Cardiac muscle cell (in vitro differentiated cells and primary cell): ENCODE data around the gene SLA2. TPM values are rescaled to one million over a fixed set of nuclear protein-coding genes. Genes with fewer than 3 reads are reported as not detected.

Experiments
- DNase-seq, 2 donors: peaks; one replicate each; pipeline versions ENCODE4 v3.0.0 to v3.0.0-alpha.2; 2010 to 2017; ENCODE audit warnings: low read depth in 1 of 2, low spot score in 1 of 2
- H3K27ac ChIP-seq: fragments of 200-600 bp; sonication (generic); 2 replicates; pipeline ENCODE4 v1.5.1; 2016
- H3K27me3 ChIP-seq: fragments of 200-600 bp; sonication (generic); 2 replicates; pipeline ENCODE4 v1.6.0; 2016; ENCODE audit warnings: control low read depth
- H3K36me3 ChIP-seq: fragments of 200-600 bp; sonication (generic); 2 replicates; pipeline ENCODE4 v1.5.1; 2016; ENCODE audit warnings: control low read depth
- H3K4me1 ChIP-seq: fragments of 200-600 bp; sonication (generic); 2 replicates; pipeline ENCODE4 v1.8.1; 2017; ENCODE audit warnings: low read depth, mild to moderate bottlenecking, mixed run types
- H3K4me3 ChIP-seq: fragments of 200-600 bp; sonication (generic); 2 replicates; pipeline ENCODE4 v1.5.1; 2016; ENCODE audit warnings: mild to moderate bottlenecking
- H3K9me3 ChIP-seq: fragments of 200-600 bp; sonication (generic); 2 replicates; pipeline ENCODE4 v1.5.1; 2017; ENCODE audit warnings: low read depth, mild to moderate bottlenecking, control low read depth
- CTCF ChIP-seq: IDR thresholded peaks from 2 replicates; pipeline ENCODE4 v1.5.1; 2012; ENCODE audit warnings: low read depth, mild to moderate bottlenecking, low read length
- polyA plus RNA-seq: library from polyadenylated mRNA; unstranded; fragments of >200 nt; fragmentation: Nextera tagmentation; extraction: Ambion mirVana; gene quantifications from 2 replicates; pipeline ENCODE4 v1.2.1, GENCODE V29; 2016
- total RNA-seq: library from RNA; depleted of rRNA; stranded (reverse); fragments of >200 nt; gene quantifications from 2 replicates; pipeline ENCODE4 v1.2.3, GENCODE V29; 2016

SLA2 gene
- total and polyA plus RNA-seq, 2 experiments from 2014 or later, result 0.21 TPM; not detected in 1

GRCh38 chr20:36599912-36600345 lies 46.1 kb downstream of the SLA2 start:
- Histone ChIP-seq H3K9me3 (no peaks in the 10 kb centered on the region), H3K4me1 (peaks cover 19% of the 10 kb centered on the region), H3K36me3 (no peaks in the 10 kb centered on the region), H3K27ac (no peak overlapping the region), H3K27me3 (no peaks in the 10 kb centered on the region), H3K4me3 (no peak overlapping the region)
- TF ChIP-seq CTCF, result no peak
- no peak for DNase-seq

- Histone ChIP-seq H3K27me3 (no peaks in the 10 kb centered on the region), H3K9me3 (no peaks in the 10 kb centered on the region), H3K36me3 (peaks cover 9% of the 10 kb centered on the region), H3K4me3 (no peak overlapping the region), H3K4me1 (peaks cover 9% of the 10 kb centered on the region), H3K27ac (no peak overlapping the region)
- no peak for DNase-seq
- TF ChIP-seq CTCF, result no peak
These were observed 52.6 kb downstream of the SLA2 start for GRCh38 chr20:36593347-36593929.

- peak; percentile 44 to 53 for DNase-seq
- TF ChIP-seq CTCF, result peak; percentile 47
- Histone ChIP-seq H3K4me3 (no peak overlapping the region), H3K36me3 (peaks cover 11% of the 10 kb centered on the region), H3K27ac (peak overlapping the region; percentile 26), H3K9me3 (no peaks in the 10 kb centered on the region), H3K4me1 (no peaks in the 10 kb centered on the region), H3K27me3 (no peaks in the 10 kb centered on the region)
These were observed 53.9 kb downstream of the SLA2 start for GRCh38 chr20:36591854-36592641.

GRCh38 chr20:36591281-36591680 lies 54.7 kb downstream of the SLA2 start:
- H3K9me3 ChIP-seq, result no peaks in the 10 kb centered on the region
- no peak for TF ChIP-seq CTCF
- H3K27me3 ChIP-seq, result no peaks in the 10 kb centered on the region
- H3K27ac ChIP-seq, result no peak overlapping the region
- H3K4me3 ChIP-seq, result no peak overlapping the region
- DNase-seq, result no peak
- H3K4me1 ChIP-seq, result no peaks in the 10 kb centered on the region
- peaks cover 11% of the 10 kb centered on the region for H3K36me3 ChIP-seq

- Histone ChIP-seq H3K4me3 (no peak overlapping the region), H3K27ac (peak overlapping the region; percentile 23), H3K4me1 (no peaks in the 10 kb centered on the region), H3K9me3 (no peaks in the 10 kb centered on the region), H3K27me3 (no peaks in the 10 kb centered on the region), H3K36me3 (peaks cover 21% of the 10 kb centered on the region)
- no peak for DNase-seq
- no peak for TF ChIP-seq CTCF
These were observed 58.5 kb downstream of the SLA2 start for GRCh38 chr20:36587388-36588070.
